HFFc6 (cell line): ENCODE data around the gene CTSC. TPM values are rescaled to one million over a fixed set of nuclear protein-coding genes. Genes with fewer than 3 reads are reported as not detected.

Experiments
- DNase-seq: peaks from one replicate; pipeline ENCODE4 v3.0.0-alpha.2; 2018
- H3K27ac Mint-ChIP-seq: 2 replicates; pipeline ENCODE4 v1.8.0; 2020; ENCODE audit warnings: mild to moderate bottlenecking, mixed read lengths
- H3K27me3 Mint-ChIP-seq: 2 replicates; pipeline ENCODE4 v1.8.0; 2021; ENCODE audit warnings: mild to moderate bottlenecking, moderate library complexity, mixed read lengths; ENCODE audit not compliant: insufficient read depth
- H3K36me3 Mint-ChIP-seq: 2 replicates; pipeline ENCODE4 v1.8.0; 2021; ENCODE audit warnings: low read depth, mixed read lengths
- H3K4me1 Mint-ChIP-seq: 2 replicates; pipeline ENCODE4 v1.8.0; 2020; ENCODE audit warnings: low read depth, mixed read lengths
- H3K4me3 Mint-ChIP-seq: 2 replicates; pipeline ENCODE4 v1.8.0; 2020; ENCODE audit warnings: mild to moderate bottlenecking, moderate library complexity, mixed read lengths
- H3K9me3 Mint-ChIP-seq: 2 replicates; pipeline ENCODE4 v1.8.0; 2020; ENCODE audit warnings: mild to moderate bottlenecking, mixed read lengths
- CTCF ChIP-seq: fragments of 200-600 bp; sonication (generic); IDR thresholded peaks from 2 replicates; pipeline ENCODE4 v1.5.0; 2021; ENCODE audit warnings: antibody characterized with exemption, mild to moderate bottlenecking
- total RNA-seq, 6 experiments: library from RNA; stranded (reverse); fragmentation: NEBNext Ultra II Directional; extraction: Animal tissue kit (Norgen Biotek cat#: 25700); gene quantifications; 2 replicates in 1 of 6; 3 replicates in 5 of 6; pipeline ENCODE4 v1.2.3, GENCODE V29; 2021

Gene CTSC
- total RNA-seq, 6 experiments from 2014 or later = 234 to 406 (median 384) TPM

GRCh38 chr11:88341522-88342251 is 4.2 kb upstream of the CTSC start:
- peaks cover 59% of the 10 kb centered on the region for H3K4me1 Mint-ChIP-seq
- H3K4me3 Mint-ChIP-seq = no peak overlapping the region

GRCh38 chr11:88340366-88340935 is 2.9 kb upstream of the CTSC start:
- H3K4me1 Mint-ChIP-seq = peaks cover 53% of the 10 kb centered on the region
- H3K4me3 Mint-ChIP-seq = peak overlapping the region; percentile 33; the same call in 1 of the 2 replicates
- peak overlapping the region; percentile 44 for H3K27ac Mint-ChIP-seq
- H3K27me3 Mint-ChIP-seq = peaks cover 2% of the 10 kb centered on the region; the same call in 1 of the 2 replicates
- no peaks in the 10 kb centered on the region; the same call in 1 of the 2 replicates for H3K9me3 Mint-ChIP-seq
- peaks cover 12% of the 10 kb centered on the region for H3K36me3 Mint-ChIP-seq
- TF ChIP-seq CTCF = no peak
- DNase-seq = peak; percentile 46

More at GRCh38 chr11:88341522-88342251, 4.2 kb upstream of the CTSC start:
- TF ChIP-seq CTCF = no peak
- H3K9me3 Mint-ChIP-seq = no peaks in the 10 kb centered on the region
- H3K36me3 Mint-ChIP-seq = peaks cover 7% of the 10 kb centered on the region; the same call in 1 of the 2 replicates
- no peak for DNase-seq
- no peak overlapping the region for H3K27ac Mint-ChIP-seq
- H3K27me3 Mint-ChIP-seq = peaks cover 2% of the 10 kb centered on the region; the same call in 1 of the 2 replicates

- peak; percentile 29 for DNase-seq
- Mint-ChIP-seq H3K9me3 (no peaks in the 10 kb centered on the region; the same call in 1 of the 2 replicates), H3K4me1 (peaks cover 61% of the 10 kb centered on the region), H3K4me3 (peak overlapping the region; percentile 90), H3K36me3 (peaks cover 30% of the 10 kb centered on the region), H3K27ac (peak overlapping the region; percentile 77), H3K27me3 (peaks cover 2% of the 10 kb centered on the region; the same call in 1 of the 2 replicates)
- no peak for TF ChIP-seq CTCF
Observed at GRCh38 chr11:88337987-88338668, 592 bp upstream of the CTSC start.

GRCh38 chr11:88335284-88335683 is 2.3 kb downstream of the CTSC start:
- Mint-ChIP-seq H3K9me3 (no peaks in the 10 kb centered on the region; the same call in 1 of the 2 replicates), H3K4me1 (peaks cover 69% of the 10 kb centered on the region), H3K27me3 (peaks cover 2% of the 10 kb centered on the region; the same call in 1 of the 2 replicates), H3K27ac (no peak overlapping the region), H3K4me3 (peak overlapping the region; percentile 90), H3K36me3 (peaks cover 54% of the 10 kb centered on the region)
- no peak for DNase-seq
- TF ChIP-seq CTCF = no peak

- no peak for TF ChIP-seq CTCF
- Mint-ChIP-seq H3K9me3 (no peaks in the 10 kb centered on the region; the same call in 1 of the 2 replicates), H3K27ac (no peak overlapping the region), H3K4me3 (no peak overlapping the region), H3K27me3 (peaks cover 2% of the 10 kb centered on the region; the same call in 1 of the 2 replicates), H3K36me3 (peaks cover 66% of the 10 kb centered on the region), H3K4me1 (peaks cover 67% of the 10 kb centered on the region)
- DNase-seq = no peak
Observed at GRCh38 chr11:88333862-88334261, 3.7 kb downstream of the CTSC start.
